Effector memory CD4-positive, alpha-beta T cell (primary cell): ENCODE measurements around the gene LRRC49.

Experiments used
- DNase-seq, 3 donors: peaks; one replicate each; pipeline ENCODE4 v3.0.0-alpha.2; 2020
- H3K27ac ChIP-seq: 2 replicates; pipeline ENCODE4 v1.7.0; 2013; ENCODE audit warnings: mild to moderate bottlenecking, low read length, moderate library complexity; ENCODE audit not compliant: insufficient read depth, poor library complexity, severe bottlenecking
- H3K27me3 ChIP-seq: replicated peaks from 2 replicates; pipeline ENCODE4 v1.7.0; 2013; ENCODE audit warnings: mild to moderate bottlenecking, low read length; ENCODE audit not compliant: insufficient read depth, control insufficient read depth, poor library complexity, severe bottlenecking
- H3K36me3 ChIP-seq: 2 replicates; pipeline ENCODE4 v1.7.0; 2013; ENCODE audit warnings: mild to moderate bottlenecking, low read length, moderate library complexity; ENCODE audit not compliant: control insufficient read depth, insufficient read depth
- H3K4me1 ChIP-seq: 2 replicates; pipeline ENCODE4 v1.7.0; 2013; ENCODE audit warnings: low read length, mild to moderate bottlenecking; ENCODE audit not compliant: control insufficient read depth, insufficient read depth, poor library complexity, severe bottlenecking
- H3K4me3 ChIP-seq: 2 replicates; pipeline ENCODE4 v1.7.0; 2013; ENCODE audit warnings: low read length, low read depth, mild to moderate bottlenecking; ENCODE audit not compliant: insufficient read depth, poor library complexity, severe bottlenecking
- H3K9me3 ChIP-seq: 2 replicates; pipeline ENCODE4 v1.7.0; 2013; ENCODE audit warnings: mild to moderate bottlenecking, low read length, moderate library complexity; ENCODE audit not compliant: control insufficient read depth

The LRRC49 gene

GRCh38 chr15:71060983-71061382, 168.4 kb downstream of the LRRC49 start:
- H3K27ac ChIP-seq: no peak overlapping the region
- H3K36me3 ChIP-seq: no peaks in the 10 kb centered on the region
- no peaks in the 10 kb centered on the region for H3K4me1 ChIP-seq
- no peak overlapping the region for H3K4me3 ChIP-seq
- DNase-seq: no peak
- peaks cover 3% of the 10 kb centered on the region for H3K27me3 ChIP-seq
- no peaks in the 10 kb centered on the region for H3K9me3 ChIP-seq

GRCh38 chr15:71066983-71067382, 174.4 kb downstream of the LRRC49 start:
- Histone ChIP-seq H3K27me3 (peaks cover 3% of the 10 kb centered on the region), H3K27ac (no peak overlapping the region), H3K36me3 (no peaks in the 10 kb centered on the region), H3K4me3 (no peak overlapping the region), H3K9me3 (no peaks in the 10 kb centered on the region), H3K4me1 (no peaks in the 10 kb centered on the region)
- no peak for DNase-seq

- Histone ChIP-seq H3K36me3 (no peaks in the 10 kb centered on the region), H3K4me3 (no peak overlapping the region), H3K27me3 (no peaks in the 10 kb centered on the region), H3K27ac (no peak overlapping the region), H3K4me1 (no peaks in the 10 kb centered on the region), H3K9me3 (no peaks in the 10 kb centered on the region)
- no peak for DNase-seq
Measured at GRCh38 chr15:71069693-71070092, 177.1 kb downstream of the LRRC49 start.

GRCh38 chr15:71071529-71071928, 178.9 kb downstream of the LRRC49 start:
- no peak overlapping the region for H3K4me3 ChIP-seq
- no peaks in the 10 kb centered on the region for H3K4me1 ChIP-seq
- no peaks in the 10 kb centered on the region for H3K9me3 ChIP-seq
- no peaks in the 10 kb centered on the region for H3K27me3 ChIP-seq
- H3K36me3 ChIP-seq: no peaks in the 10 kb centered on the region
- DNase-seq: no peak
- no peak overlapping the region for H3K27ac ChIP-seq

GRCh38 chr15:71072423-71072822, 179.8 kb downstream of the LRRC49 start:
- no peaks in the 10 kb centered on the region for H3K4me1 ChIP-seq
- DNase-seq: no peak
- no peaks in the 10 kb centered on the region for H3K9me3 ChIP-seq
- no peaks in the 10 kb centered on the region for H3K36me3 ChIP-seq
- H3K27ac ChIP-seq: no peak overlapping the region
- no peaks in the 10 kb centered on the region for H3K27me3 ChIP-seq
- no peak overlapping the region for H3K4me3 ChIP-seq

GRCh38 chr15:71078506-71079207, 186.0 kb downstream of the LRRC49 start:
- Histone ChIP-seq H3K36me3 (no peaks in the 10 kb centered on the region), H3K9me3 (no peaks in the 10 kb centered on the region), H3K4me1 (no peaks in the 10 kb centered on the region), H3K27me3 (no peaks in the 10 kb centered on the region), H3K27ac (no peak overlapping the region), H3K4me3 (no peak overlapping the region)
- DNase-seq: no peak

GRCh38 chr15:71079208-71080044, 186.8 kb downstream of the LRRC49 start:
- Histone ChIP-seq H3K36me3 (no peaks in the 10 kb centered on the region), H3K4me3 (no peak overlapping the region), H3K27me3 (no peaks in the 10 kb centered on the region), H3K9me3 (no peaks in the 10 kb centered on the region), H3K4me1 (no peaks in the 10 kb centered on the region), H3K27ac (no peak overlapping the region)
- DNase-seq: no peak

- Histone ChIP-seq H3K36me3 (no peaks in the 10 kb centered on the region), H3K27me3 (no peaks in the 10 kb centered on the region), H3K27ac (no peak overlapping the region), H3K9me3 (no peaks in the 10 kb centered on the region), H3K4me3 (no peak overlapping the region), H3K4me1 (no peaks in the 10 kb centered on the region)
- no peak for DNase-seq
Measured at GRCh38 chr15:71080166-71080565, 187.5 kb downstream of the LRRC49 start.

- no peaks in the 10 kb centered on the region for H3K27me3 ChIP-seq
- no peaks in the 10 kb centered on the region for H3K36me3 ChIP-seq
- no peak overlapping the region for H3K27ac ChIP-seq
- no peak for DNase-seq
- no peaks in the 10 kb centered on the region for H3K4me1 ChIP-seq
- H3K9me3 ChIP-seq: no peaks in the 10 kb centered on the region
- H3K4me3 ChIP-seq: no peak overlapping the region
Measured at GRCh38 chr15:71080705-71081104, 188.1 kb downstream of the LRRC49 start.

GRCh38 chr15:71082803-71083202, 190.2 kb downstream of the LRRC49 start:
- Histone ChIP-seq H3K4me1 (no peaks in the 10 kb centered on the region), H3K9me3 (no peaks in the 10 kb centered on the region), H3K36me3 (no peaks in the 10 kb centered on the region), H3K27me3 (no peaks in the 10 kb centered on the region), H3K4me3 (no peak overlapping the region), H3K27ac (no peak overlapping the region)
- no peak for DNase-seq
